HCT116 (cell line): Measurements from ENCODE around the gene NPEPL1. TPM values are rescaled to one million over a fixed set of nuclear protein-coding genes. Genes with fewer than 3 reads are reported as not detected.

Experiments used
- ATAC-seq: fragments of 200-7000 bp; cut with Tn5 transposase; 2 replicates; pipeline ENCODE4 v1.9.1; 2020; ENCODE audit warnings: mild to moderate bottlenecking, moderate library complexity
- BruUV-seq: library from RNA; stranded (reverse); fragments of 400-500 nt; replicated peaks from 2 replicates; lab custom pipeline; 2021; lab: Mats Ljungman, UMichigan
- CTCF ChIA-PET: fragments of 300-600 bp; sonication (Branson Sonifier 250); formaldehyde crosslinking; loops from one replicate; lab custom pipeline; 2021; ENCODE audit warnings: antibody characterized with exemption; lab: Charles Lee
- POLR2A ChIA-PET: fragments of 300-600, 350-600 bp; sonication (Branson Sonifier 250); formaldehyde crosslinking; loops from one replicate; lab custom pipeline; 2021; ENCODE audit warnings: antibody characterized with exemption; lab: Charles Lee
- RAD21 ChIA-PET, 2 experiments: fragments of 300-600 bp; sonication (Branson Sonifier 250); formaldehyde crosslinking; loops; one replicate each; lab custom pipeline; 2023; ENCODE audit warnings: low total read pairs in 2 of 2; ENCODE audit not compliant: uncharacterized antibody in 2 of 2, unreplicated experiment in 2 of 2, low non-redundant PET in 1 of 2; lab: Charles Lee
- DNase-seq: peaks from one replicate; pipeline ENCODE4 v3.0.0-alpha.2; 2010; ENCODE audit warnings: low read depth, low spot score
- H2AFZ ChIP-seq: fragments of 200-600 bp; shearing (Covaris generic), sonication (generic); 2 replicates; pipeline ENCODE4 v1.6.1; 2017; ENCODE audit warnings: low read depth, mixed run types, mixed read lengths, antibody characterized with exemption, low read length; ENCODE audit not compliant: poor library complexity, severe bottlenecking
- H3K27ac ChIP-seq: 2 replicates; pipeline ENCODE4 v1.5.1; 2012; ENCODE audit warnings: low read depth, low read length
- H3K27me3 ChIP-seq: fragments of 200-600 bp; sonication (generic); 2 replicates; pipeline ENCODE4 v1.6.1; 2016; ENCODE audit warnings: mixed run types, low read length, mixed read lengths; ENCODE audit not compliant: insufficient read depth
- H3K36me3 ChIP-seq, 2 experiments: fragments of 200-500 bp in 1 of 2; fragments of 200-600 bp in 1 of 2; sonication (Bioruptor generic) in 1 of 2; sonication (generic) in 1 of 2; 2 replicates each; pipeline versions ENCODE4 v1.5.1 to v1.6.1; 2014 to 2016; ENCODE audit warnings: low read length in 2 of 2, inconsistent platforms in 1 of 2, mixed read lengths in 1 of 2, mixed run types in 1 of 2; ENCODE audit not compliant: insufficient read depth in 2 of 2, control insufficient read depth in 1 of 2
- H3K4me1 ChIP-seq, 2 experiments: fragments of 200-600 bp in 1 of 2; sonication (generic) in 1 of 2; 2 replicates each; pipeline versions ENCODE4 v1.5.1 to v1.6.1; 2012 to 2017; ENCODE audit warnings: low read length in 2 of 2, inconsistent platforms in 1 of 2, mild to moderate bottlenecking in 1 of 2, mixed read lengths in 1 of 2, mixed run types in 1 of 2, moderate library complexity in 1 of 2; ENCODE audit not compliant: insufficient read depth in 2 of 2, control insufficient read depth in 1 of 2
- H3K4me2 ChIP-seq: fragments of 200-600 bp; sonication (generic); 2 replicates; pipeline ENCODE4 v1.6.1; 2017; ENCODE audit warnings: mixed run types, low read length, mixed read lengths
- H3K4me3 ChIP-seq, 2 experiments: fragments of 200-600 bp in 1 of 2; sonication (generic) in 1 of 2; replicated peaks in 1 of 2; 2 replicates each; pipeline ENCODE4 v1.5.1; 2011 to 2016; ENCODE audit warnings: low read length in 2 of 2, control low read depth in 1 of 2, low read depth in 1 of 2, mild to moderate bottlenecking in 1 of 2, mixed read lengths in 1 of 2, mixed run types in 1 of 2
- H3K79me2 ChIP-seq: fragments of 200-600 bp; sonication (generic); 2 replicates; pipeline ENCODE4 v1.6.1; 2017; ENCODE audit warnings: mild to moderate bottlenecking, mixed run types, low read length, moderate library complexity, mixed read lengths; ENCODE audit not compliant: insufficient read depth
- H3K9ac ChIP-seq: fragments of 200-600 bp; sonication (generic); 2 replicates; pipeline ENCODE4 v1.6.1; 2016; ENCODE audit warnings: low read length, mixed read lengths
- H3K9me2 ChIP-seq: fragments of 200-600 bp; sonication (generic), shearing (Covaris generic); 2 replicates; pipeline ENCODE4 v1.6.1; 2017; ENCODE audit warnings: mixed run types, mild to moderate bottlenecking, moderate library complexity; ENCODE audit not compliant: insufficient read depth
- H3K9me3 ChIP-seq, 2 experiments: fragments of 200-500 bp in 1 of 2; fragments of 200-600 bp in 1 of 2; sonication (Bioruptor generic) in 1 of 2; sonication (generic) in 1 of 2; 2 replicates each; pipeline ENCODE4 v1.6.1; 2014 to 2017; ENCODE audit warnings: low read length in 2 of 2, mixed read lengths in 2 of 2, inconsistent platforms in 1 of 2, low read depth in 1 of 2, mild to moderate bottlenecking in 1 of 2, mixed run types in 1 of 2, moderate library complexity in 1 of 2; ENCODE audit not compliant: control insufficient read depth in 1 of 2, insufficient read depth in 1 of 2
- H4K20me1 ChIP-seq: fragments of 200-600 bp; sonication (generic), shearing (Covaris generic); 2 replicates; pipeline ENCODE4 v1.6.1; 2017; ENCODE audit warnings: mixed run types, mild to moderate bottlenecking, moderate library complexity; ENCODE audit not compliant: insufficient read depth
- ATF3 ChIP-seq: IDR thresholded peaks from 2 replicates; pipeline ENCODE4 v1.6.1; 2012
- CBX3 ChIP-seq: IDR thresholded peaks from 2 replicates; pipeline ENCODE4 v1.6.1; 2012; ENCODE audit warnings: low read depth
- ELF1 ChIP-seq: IDR thresholded peaks from 2 replicates; pipeline ENCODE4 v1.6.1; 2012; ENCODE audit warnings: low read depth, borderline replicate concordance
- EZH2phosphoT487 ChIP-seq: fragments of 200-600 bp; IDR thresholded peaks from 2 replicates; pipeline ENCODE4 v1.6.1; 2018; ENCODE audit warnings: antibody characterized with exemption, borderline replicate concordance
- FOSL1 ChIP-seq: IDR thresholded peaks from 2 replicates; pipeline ENCODE4 v1.6.1; 2012; ENCODE audit warnings: low read depth
- JUND ChIP-seq: IDR thresholded peaks from 2 replicates; pipeline ENCODE4 v1.6.1; 2012
- MAX ChIP-seq: IDR thresholded peaks from 2 replicates; pipeline ENCODE4 v1.6.1; 2012
- POLR2A ChIP-seq: IDR thresholded peaks from 2 replicates; pipeline ENCODE4 v1.7.0; 2011; ENCODE audit warnings: borderline replicate concordance; ENCODE audit not compliant: insufficient read depth, insufficient read length; ENCODE audit errors: extremely low read depth
- POLR2AphosphoS5 ChIP-seq: IDR thresholded peaks from 2 replicates; pipeline ENCODE4 v1.6.1; 2011; ENCODE audit warnings: mild to moderate bottlenecking, low read depth, low read length, moderate library complexity
- RAD21 ChIP-seq: IDR thresholded peaks from 2 replicates; pipeline ENCODE4 v1.6.1; 2012; ENCODE audit warnings: low read depth, mild to moderate bottlenecking
- REST ChIP-seq: IDR thresholded peaks from 2 replicates; pipeline ENCODE4 v1.6.1; 2012; ENCODE audit warnings: low read depth
- SIN3A ChIP-seq: IDR thresholded peaks from 2 replicates; pipeline ENCODE4 v1.6.1; 2012; ENCODE audit warnings: low read depth
- SP1 ChIP-seq: IDR thresholded peaks from 2 replicates; pipeline ENCODE4 v1.6.1; 2012; ENCODE audit warnings: low read depth
- SRF ChIP-seq: IDR thresholded peaks from 2 replicates; pipeline ENCODE4 v1.6.1; 2012; ENCODE audit warnings: low read depth
- TCF7L2 ChIP-seq: IDR thresholded peaks from 2 replicates; pipeline ENCODE4 v1.7.0; 2011; ENCODE audit warnings: borderline replicate concordance, inconsistent platforms; ENCODE audit not compliant: insufficient read depth, insufficient read length; ENCODE audit errors: extremely low read depth
- YY1 ChIP-seq: IDR thresholded peaks from 2 replicates; pipeline ENCODE4 v1.6.1; 2011; ENCODE audit warnings: low read length, low read depth, moderate library complexity, mild to moderate bottlenecking; ENCODE audit not compliant: insufficient replicate concordance; ENCODE audit errors: extremely low read depth
- ZBTB33 ChIP-seq: IDR thresholded peaks from 2 replicates; pipeline ENCODE4 v1.6.1; 2011; ENCODE audit warnings: mild to moderate bottlenecking, low read length, moderate library complexity; ENCODE audit not compliant: insufficient replicate concordance; ENCODE audit errors: extremely low read depth
- ZNF274 ChIP-seq: fragments of 200-500 bp; sonication (Bioruptor generic); IDR thresholded peaks from 2 replicates; pipeline ENCODE4 v1.6.1; 2014; ENCODE audit warnings: mild to moderate bottlenecking, low read depth, low read length, inconsistent platforms
- intact Hi-C: fragments of 100-400 bp; cut with micrococcal nuclease; formaldehyde crosslinking; loops from 2 replicates; pipeline ENCODE4 v1.10.0; 2022
- total RNA-seq: library from RNA; stranded (reverse); gene quantifications from one replicate; pipeline ENCODE4 v1.2.1, GENCODE V29; 2021; ENCODE audit not compliant: unreplicated experiment
- TF ChIP-seq, protein P1 (sequence below), 3 experiments: fragments of 200-600 bp in 1 of 3; sonication (generic) in 1 of 3; IDR thresholded peaks in 2 of 3; conservative IDR thresholded peaks in 1 of 3; 2 replicates each; pipeline ENCODE4 v1.5.1; 2012 to 2017; ENCODE audit warnings: low read depth in 2 of 3, low read length in 2 of 3, antibody characterized with exemption in 1 of 3, borderline replicate concordance in 1 of 3, control low read depth in 1 of 3, mild to moderate bottlenecking in 1 of 3, mixed read lengths in 1 of 3, mixed run types in 1 of 3, moderate library complexity in 1 of 3; ENCODE audit not compliant: insufficient read depth in 1 of 3

Gene NPEPL1
- total RNA-seq, 1 experiment from 2014 or later = 16.6 TPM

DNA sequence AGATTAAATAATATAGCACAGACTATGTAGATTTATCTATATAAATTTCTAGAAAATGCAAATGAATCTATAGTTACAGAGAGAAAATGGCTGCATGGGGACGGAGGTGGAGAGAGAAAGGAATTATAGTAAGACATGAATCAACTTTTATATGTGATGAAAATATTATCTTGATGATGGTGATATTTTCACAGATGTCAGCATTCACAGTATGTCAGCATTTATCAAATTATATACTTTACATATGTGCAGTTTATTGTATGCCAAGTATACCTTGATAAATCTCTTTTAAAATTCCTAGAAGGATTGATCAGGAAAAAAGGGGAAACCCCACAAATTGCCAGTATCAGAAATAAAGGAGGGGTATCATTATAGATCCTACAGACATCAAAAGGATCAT, 44.6 kb downstream of the NPEPL1 start:
- H2AFZ ChIP-seq = no peak overlapping the region
- intact Hi-C loops = no loop called here
- CTCF ChIA-PET = no interaction called here
- no TSS peak for BruUV-seq
- no peak overlapping the region for H3K9ac ChIP-seq
- H3K9me3 ChIP-seq = no peaks in the 10 kb centered on the region
- H3K4me1 ChIP-seq = no peaks in the 10 kb centered on the region
- H4K20me1 ChIP-seq = no peaks in the 10 kb centered on the region
- peaks cover 19% of the 10 kb centered on the region for H3K27me3 ChIP-seq
- no peak for ATAC-seq
- H3K79me2 ChIP-seq = no peaks in the 10 kb centered on the region
- H3K4me2 ChIP-seq = no peak overlapping the region
- no peaks in the 10 kb centered on the region for H3K36me3 ChIP-seq
- H3K4me3 ChIP-seq = no peak overlapping the region
- TF ChIP-seq SP1 (no peak), SRF (no peak), EZH2phosphoT487 (no peak), MAX (no peak), TCF7L2 (no peak), RAD21 (no peak), FOSL1 (no peak), ATF3 (no peak), CBX3 (no peak), YY1 (no peak), REST (no peak), JUND (no peak), SIN3A (no peak), ZNF274 (no peak), ELF1 (no peak), ZBTB33 (no peak), POLR2A (no peak), POLR2AphosphoS5 (no peak)
- TF ChIP-seq, protein P1, sequence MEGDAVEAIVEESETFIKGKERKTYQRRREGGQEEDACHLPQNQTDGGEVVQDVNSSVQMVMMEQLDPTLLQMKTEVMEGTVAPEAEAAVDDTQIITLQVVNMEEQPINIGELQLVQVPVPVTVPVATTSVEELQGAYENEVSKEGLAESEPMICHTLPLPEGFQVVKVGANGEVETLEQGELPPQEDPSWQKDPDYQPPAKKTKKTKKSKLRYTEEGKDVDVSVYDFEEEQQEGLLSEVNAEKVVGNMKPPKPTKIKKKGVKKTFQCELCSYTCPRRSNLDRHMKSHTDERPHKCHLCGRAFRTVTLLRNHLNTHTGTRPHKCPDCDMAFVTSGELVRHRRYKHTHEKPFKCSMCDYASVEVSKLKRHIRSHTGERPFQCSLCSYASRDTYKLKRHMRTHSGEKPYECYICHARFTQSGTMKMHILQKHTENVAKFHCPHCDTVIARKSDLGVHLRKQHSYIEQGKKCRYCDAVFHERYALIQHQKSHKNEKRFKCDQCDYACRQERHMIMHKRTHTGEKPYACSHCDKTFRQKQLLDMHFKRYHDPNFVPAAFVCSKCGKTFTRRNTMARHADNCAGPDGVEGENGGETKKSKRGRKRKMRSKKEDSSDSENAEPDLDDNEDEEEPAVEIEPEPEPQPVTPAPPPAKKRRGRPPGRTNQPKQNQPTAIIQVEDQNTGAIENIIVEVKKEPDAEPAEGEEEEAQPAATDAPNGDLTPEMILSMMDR (IDR thresholded peaks at IDR 0.05 in 2 of 3, conservative IDR thresholded peaks at IDR 0.05 in 1 of 3; ENCODE audit: borderline replicate concordance in 1 of 3, insufficient read depth in 1 of 3, low read depth in 2 of 3, low read length in 2 of 3) = no peak
- no peaks in the 10 kb centered on the region for H3K9me2 ChIP-seq
- POLR2A ChIA-PET = no interaction called here
- RAD21 ChIA-PET = no interaction called here
- DNase-seq = no peak
- H3K27ac ChIP-seq = no peak overlapping the region
